Hepatocyte (in vitro differentiated cells): ENCODE measurements around the gene EEPD1.

Source experiments
- EZH2phosphoT487 ChIP-seq: fragments of 200-600 bp; sonication (generic); IDR thresholded peaks from one replicate; pipeline ENCODE4 v1.6.1; 2018; ENCODE audit warnings: antibody characterized with exemption, mild to moderate bottlenecking, low read depth, moderate library complexity; ENCODE audit not compliant: unreplicated experiment, severe bottlenecking
- TF ChIP-seq, protein P1 (sequence below): fragments of 200-600 bp; sonication (generic); IDR thresholded peaks from 2 replicates; pipeline ENCODE4 v1.5.1; 2016; ENCODE audit warnings: antibody characterized with exemption, mild to moderate bottlenecking; ENCODE audit not compliant: poor library complexity

DNA sequence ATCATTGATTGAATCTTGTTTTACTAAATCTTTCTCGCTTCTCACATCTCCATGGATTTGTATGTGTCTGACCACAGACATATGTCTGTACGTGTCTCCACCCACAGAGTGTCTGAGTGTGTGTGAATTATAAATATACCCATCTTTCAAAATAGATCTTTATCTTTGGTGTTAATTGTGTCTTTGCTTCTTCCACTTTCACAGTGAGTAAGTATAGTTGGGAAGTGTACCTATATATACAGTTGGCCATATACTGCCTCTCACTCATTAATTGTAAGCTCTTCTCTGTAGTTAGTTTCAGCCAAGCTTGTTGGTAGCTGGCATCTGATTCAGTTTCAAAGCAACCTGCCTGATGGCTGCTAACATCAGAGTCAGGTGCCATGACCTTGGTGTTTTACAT lies 18.4 kb downstream of the EEPD1 start:
- TF ChIP-seq, protein P1, sequence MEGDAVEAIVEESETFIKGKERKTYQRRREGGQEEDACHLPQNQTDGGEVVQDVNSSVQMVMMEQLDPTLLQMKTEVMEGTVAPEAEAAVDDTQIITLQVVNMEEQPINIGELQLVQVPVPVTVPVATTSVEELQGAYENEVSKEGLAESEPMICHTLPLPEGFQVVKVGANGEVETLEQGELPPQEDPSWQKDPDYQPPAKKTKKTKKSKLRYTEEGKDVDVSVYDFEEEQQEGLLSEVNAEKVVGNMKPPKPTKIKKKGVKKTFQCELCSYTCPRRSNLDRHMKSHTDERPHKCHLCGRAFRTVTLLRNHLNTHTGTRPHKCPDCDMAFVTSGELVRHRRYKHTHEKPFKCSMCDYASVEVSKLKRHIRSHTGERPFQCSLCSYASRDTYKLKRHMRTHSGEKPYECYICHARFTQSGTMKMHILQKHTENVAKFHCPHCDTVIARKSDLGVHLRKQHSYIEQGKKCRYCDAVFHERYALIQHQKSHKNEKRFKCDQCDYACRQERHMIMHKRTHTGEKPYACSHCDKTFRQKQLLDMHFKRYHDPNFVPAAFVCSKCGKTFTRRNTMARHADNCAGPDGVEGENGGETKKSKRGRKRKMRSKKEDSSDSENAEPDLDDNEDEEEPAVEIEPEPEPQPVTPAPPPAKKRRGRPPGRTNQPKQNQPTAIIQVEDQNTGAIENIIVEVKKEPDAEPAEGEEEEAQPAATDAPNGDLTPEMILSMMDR, result no peak
- no peak for TF ChIP-seq EZH2phosphoT487
